Esophagus squamous epithelium (tissue), 4 donors: Measurements from ENCODE around the gene SYCP2.

Experiments
- POLR2A ChIP-seq, 4 donors: fragments of 450-650 bp; IDR thresholded peaks; one replicate each; pipeline ENCODE4 v1.6.1; 2017; ENCODE audit warnings: antibody characterized with exemption in 4 of 4, mild to moderate bottlenecking in 4 of 4, moderate library complexity in 3 of 4
- TF ChIP-seq, protein P1 (sequence below), 6 experiments: fragments of 450-650 bp in 4 of 6; fragments of 200-600 bp in 2 of 6; sonication (generic) in 2 of 6; IDR thresholded peaks; one replicate each; pipeline ENCODE4 v1.5.1; 2016 to 2019; ENCODE audit warnings: antibody characterized with exemption in 6 of 6, mild to moderate bottlenecking in 4 of 6, moderate library complexity in 4 of 6

- TF ChIP-seq, protein P1, sequence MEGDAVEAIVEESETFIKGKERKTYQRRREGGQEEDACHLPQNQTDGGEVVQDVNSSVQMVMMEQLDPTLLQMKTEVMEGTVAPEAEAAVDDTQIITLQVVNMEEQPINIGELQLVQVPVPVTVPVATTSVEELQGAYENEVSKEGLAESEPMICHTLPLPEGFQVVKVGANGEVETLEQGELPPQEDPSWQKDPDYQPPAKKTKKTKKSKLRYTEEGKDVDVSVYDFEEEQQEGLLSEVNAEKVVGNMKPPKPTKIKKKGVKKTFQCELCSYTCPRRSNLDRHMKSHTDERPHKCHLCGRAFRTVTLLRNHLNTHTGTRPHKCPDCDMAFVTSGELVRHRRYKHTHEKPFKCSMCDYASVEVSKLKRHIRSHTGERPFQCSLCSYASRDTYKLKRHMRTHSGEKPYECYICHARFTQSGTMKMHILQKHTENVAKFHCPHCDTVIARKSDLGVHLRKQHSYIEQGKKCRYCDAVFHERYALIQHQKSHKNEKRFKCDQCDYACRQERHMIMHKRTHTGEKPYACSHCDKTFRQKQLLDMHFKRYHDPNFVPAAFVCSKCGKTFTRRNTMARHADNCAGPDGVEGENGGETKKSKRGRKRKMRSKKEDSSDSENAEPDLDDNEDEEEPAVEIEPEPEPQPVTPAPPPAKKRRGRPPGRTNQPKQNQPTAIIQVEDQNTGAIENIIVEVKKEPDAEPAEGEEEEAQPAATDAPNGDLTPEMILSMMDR (IDR thresholded peaks at IDR 0.05), result no peak
- no peak for TF ChIP-seq POLR2A (IDR thresholded peaks at IDR 0.05)
These were observed 41.9 kb downstream of the SYCP2 start for GRCh38 chr20:59891581-59891980.
